Neural cell (in vitro differentiated cells): ENCODE results near the gene LUM.

ENCODE experiments used
- EP300 ChIP-seq: fragments of 450-650 bp; conservative IDR thresholded peaks from 2 replicates; pipeline ENCODE4 v1.6.1; 2014; ENCODE audit warnings: antibody characterized with exemption, mild to moderate bottlenecking, moderate library complexity; ENCODE audit not compliant: poor library complexity, severe bottlenecking
- EZH2 ChIP-seq: fragments of 200-600, 300-800 bp; shearing (Covaris generic), sonication (generic); IDR thresholded peaks from 2 replicates; pipeline ENCODE4 v1.6.1; 2014; ENCODE audit warnings: antibody characterized with exemption, low read length, borderline replicate concordance, mild to moderate bottlenecking; ENCODE audit not compliant: insufficient read depth, poor library complexity, severe bottlenecking
- POLR2AphosphoS5 ChIP-seq: IDR thresholded peaks from 2 replicates; pipeline ENCODE4 v1.6.1; 2012
- RAD21 ChIP-seq: fragments of 450-650 bp; conservative IDR thresholded peaks from 2 replicates; pipeline ENCODE4 v1.6.1; 2014; ENCODE audit warnings: antibody characterized with exemption, mild to moderate bottlenecking, moderate library complexity
- TAF1 ChIP-seq: IDR thresholded peaks from 2 replicates; pipeline ENCODE4 v1.6.1; 2012; ENCODE audit warnings: low read depth
- TF ChIP-seq, protein P1 (sequence below): fragments of 450-650 bp; IDR thresholded peaks from 2 replicates; pipeline ENCODE4 v1.5.1; 2014; ENCODE audit warnings: antibody characterized with exemption, mild to moderate bottlenecking, moderate library complexity; ENCODE audit not compliant: poor library complexity, severe bottlenecking
- TF ChIP-seq, protein P2 (sequence below): IDR thresholded peaks from 2 replicates; pipeline ENCODE4 v1.6.1; 2012; ENCODE audit warnings: borderline replicate concordance

DNA sequence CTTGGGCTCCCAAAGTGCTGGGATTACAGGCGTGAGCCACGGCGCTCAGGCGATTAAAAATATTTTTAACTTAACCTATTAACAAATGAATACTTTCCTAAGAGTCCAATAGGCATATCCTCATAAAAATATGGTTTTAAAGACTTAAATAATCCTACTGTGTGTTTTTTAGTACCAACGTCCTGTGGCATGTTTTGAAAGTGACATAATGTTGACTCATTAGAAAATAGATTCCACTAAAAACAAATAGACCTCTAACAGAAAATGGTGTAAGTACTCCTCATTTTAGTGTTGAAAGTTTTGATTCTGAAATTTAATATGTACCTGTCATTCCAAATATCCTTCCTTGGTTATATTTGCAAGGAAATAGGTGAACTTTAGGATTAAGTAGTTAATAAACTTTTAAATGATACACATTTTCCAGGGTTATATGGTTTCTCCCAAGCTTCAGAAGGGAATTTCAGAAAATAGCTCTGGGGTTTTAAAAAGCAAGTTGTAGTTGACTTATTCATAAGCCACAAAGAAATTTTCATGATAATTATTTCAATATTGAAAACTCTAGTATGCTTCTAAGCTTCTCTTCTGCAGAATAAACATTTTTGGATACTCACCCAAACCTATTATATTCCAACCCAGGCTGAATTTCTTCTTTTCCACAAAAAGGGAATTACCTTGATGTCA, 12.1 kb upstream of the LUM start:
- TF ChIP-seq, protein P1, sequence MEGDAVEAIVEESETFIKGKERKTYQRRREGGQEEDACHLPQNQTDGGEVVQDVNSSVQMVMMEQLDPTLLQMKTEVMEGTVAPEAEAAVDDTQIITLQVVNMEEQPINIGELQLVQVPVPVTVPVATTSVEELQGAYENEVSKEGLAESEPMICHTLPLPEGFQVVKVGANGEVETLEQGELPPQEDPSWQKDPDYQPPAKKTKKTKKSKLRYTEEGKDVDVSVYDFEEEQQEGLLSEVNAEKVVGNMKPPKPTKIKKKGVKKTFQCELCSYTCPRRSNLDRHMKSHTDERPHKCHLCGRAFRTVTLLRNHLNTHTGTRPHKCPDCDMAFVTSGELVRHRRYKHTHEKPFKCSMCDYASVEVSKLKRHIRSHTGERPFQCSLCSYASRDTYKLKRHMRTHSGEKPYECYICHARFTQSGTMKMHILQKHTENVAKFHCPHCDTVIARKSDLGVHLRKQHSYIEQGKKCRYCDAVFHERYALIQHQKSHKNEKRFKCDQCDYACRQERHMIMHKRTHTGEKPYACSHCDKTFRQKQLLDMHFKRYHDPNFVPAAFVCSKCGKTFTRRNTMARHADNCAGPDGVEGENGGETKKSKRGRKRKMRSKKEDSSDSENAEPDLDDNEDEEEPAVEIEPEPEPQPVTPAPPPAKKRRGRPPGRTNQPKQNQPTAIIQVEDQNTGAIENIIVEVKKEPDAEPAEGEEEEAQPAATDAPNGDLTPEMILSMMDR: no peak
- TF ChIP-seq EZH2: no peak
- no peak for TF ChIP-seq EP300
- no peak for TF ChIP-seq RAD21
- no peak for TF ChIP-seq POLR2AphosphoS5
- TF ChIP-seq, protein P2, sequence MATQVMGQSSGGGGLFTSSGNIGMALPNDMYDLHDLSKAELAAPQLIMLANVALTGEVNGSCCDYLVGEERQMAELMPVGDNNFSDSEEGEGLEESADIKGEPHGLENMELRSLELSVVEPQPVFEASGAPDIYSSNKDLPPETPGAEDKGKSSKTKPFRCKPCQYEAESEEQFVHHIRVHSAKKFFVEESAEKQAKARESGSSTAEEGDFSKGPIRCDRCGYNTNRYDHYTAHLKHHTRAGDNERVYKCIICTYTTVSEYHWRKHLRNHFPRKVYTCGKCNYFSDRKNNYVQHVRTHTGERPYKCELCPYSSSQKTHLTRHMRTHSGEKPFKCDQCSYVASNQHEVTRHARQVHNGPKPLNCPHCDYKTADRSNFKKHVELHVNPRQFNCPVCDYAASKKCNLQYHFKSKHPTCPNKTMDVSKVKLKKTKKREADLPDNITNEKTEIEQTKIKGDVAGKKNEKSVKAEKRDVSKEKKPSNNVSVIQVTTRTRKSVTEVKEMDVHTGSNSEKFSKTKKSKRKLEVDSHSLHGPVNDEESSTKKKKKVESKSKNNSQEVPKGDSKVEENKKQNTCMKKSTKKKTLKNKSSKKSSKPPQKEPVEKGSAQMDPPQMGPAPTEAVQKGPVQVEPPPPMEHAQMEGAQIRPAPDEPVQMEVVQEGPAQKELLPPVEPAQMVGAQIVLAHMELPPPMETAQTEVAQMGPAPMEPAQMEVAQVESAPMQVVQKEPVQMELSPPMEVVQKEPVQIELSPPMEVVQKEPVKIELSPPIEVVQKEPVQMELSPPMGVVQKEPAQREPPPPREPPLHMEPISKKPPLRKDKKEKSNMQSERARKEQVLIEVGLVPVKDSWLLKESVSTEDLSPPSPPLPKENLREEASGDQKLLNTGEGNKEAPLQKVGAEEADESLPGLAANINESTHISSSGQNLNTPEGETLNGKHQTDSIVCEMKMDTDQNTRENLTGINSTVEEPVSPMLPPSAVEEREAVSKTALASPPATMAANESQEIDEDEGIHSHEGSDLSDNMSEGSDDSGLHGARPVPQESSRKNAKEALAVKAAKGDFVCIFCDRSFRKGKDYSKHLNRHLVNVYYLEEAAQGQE: no peak
- TF ChIP-seq TAF1: no peak
